ENCODE data around the gene NUBP1. TPM values are rescaled to one million over a fixed set of nuclear protein-coding genes. Genes with fewer than 3 reads are reported as not detected.

NUBP1 gene
- total RNA-seq (2021) = 23.5 to 25.4 TPM (median 25.4 TPM) in 3 replicates
- Bru-seq, nascent RNA = percentile 55 among the genes with signal in this experiment
- long read RNA-seq, experiment 1, transcript NUBP1-201 (11 exons, 1,228 nt) = major isoform, 50 of 54 reads
- long read RNA-seq, experiment 1, partial matches to known transcripts = 0 of 54 reads
- long read RNA-seq, experiment 1, other reads (novel, unspliced or antisense) = 1 of 54 reads
- long read RNA-seq, experiment 2, transcript NUBP1-201 (11 exons, 1,228 nt) = major isoform, 8 of 19 reads
- long read RNA-seq, experiment 2, partial matches to known transcripts = 6 of 19 reads
- long read RNA-seq, experiment 2, other reads (novel, unspliced or antisense) = 4 of 19 reads
- long read RNA-seq, experiment 3, transcript NUBP1-201 (11 exons, 1,228 nt) = major isoform, 120 of 169 reads
- long read RNA-seq, experiment 3, transcript NUBP1-202 (10 exons, 1,185 nt) = minor isoform, 13 of 169 reads
- long read RNA-seq, experiment 3, partial matches to known transcripts = 17 of 169 reads
- long read RNA-seq, experiment 3, other reads (novel, unspliced or antisense) = 19 of 169 reads

GRCh38 chr16:10743610-10744369 is at the start of gene NUBP1:
TSS of gene NUBP1 (plus strand) at chr16:10743842. CDS start at chr16:10743864, 22 bp downstream.
- no peaks in the 10 kb centered on the region for H3K27me3 Mint-ChIP-seq (ENCODE audit: low read depth)
- H3K4me3 Mint-ChIP-seq = peak within 1 kb of the TSS; percentile 88
- H3K4me1 Mint-ChIP-seq = peaks cover 11% of the 10 kb centered on the region
- peak within 1 kb of the TSS; percentile 97 for H3K27ac Mint-ChIP-seq
- DNase-seq (ENCODE audit: low spot score) (peak; percentile 99), ATAC-seq (peak; percentile 96)
- H3K9me3 Mint-ChIP-seq = no peaks in the 10 kb centered on the region
- peaks cover 4% of the 10 kb centered on the region; the same call in 1 of the 2 replicates for H3K36me3 Mint-ChIP-seq
- POLR2A ChIA-PET = interaction anchor here (0.6 to 1.0 kb wide), 2 partner anchors 74 to 173 kb away, joined by 3 to 5 read pairs; no protein-coding TSS in a partner anchor
- CTCF ChIA-PET = interaction anchor here (0.6 to 3.1 kb wide), 12 partner anchors 165 to 561 kb away, joined by 3 to 35 read pairs (median 4); partner anchors contain the start of genes DEXI and GRIN2A
- TF ChIP-seq SOX15 (CRISPR knock-in tag; IDR thresholded peaks at IDR 0.05) (no peak), FOXP4 (CRISPR knock-in tag; IDR thresholded peaks at IDR 0.05) (peak; percentile 54; the same call in 1 of the 2 replicates), E2F5 (CRISPR knock-in tag; IDR thresholded peaks at IDR 0.05) (peak; percentile 85), ZNF263 (CRISPR knock-in tag; IDR thresholded peaks at IDR 0.05; ENCODE audit: low read depth) (no peak), MYBL2 (CRISPR knock-in tag; IDR thresholded peaks at IDR 0.05) (peak; percentile 60; the same call in 1 of the 2 replicates), IRF1 (CRISPR knock-in tag; IDR thresholded peaks at IDR 0.05) (no peak), ZMAT4 (CRISPR knock-in tag; IDR thresholded peaks at IDR 0.05) (no peak), ZNF423 (CRISPR knock-in tag; IDR thresholded peaks at IDR 0.05) (no peak), CREM (CRISPR knock-in tag; IDR thresholded peaks at IDR 0.05) (peak; percentile 49; the same call in 1 of the 2 replicates), USF2 (CRISPR knock-in tag; IDR thresholded peaks at IDR 0.05) (no peak), AR (CRISPR knock-in tag; IDR thresholded peaks at IDR 0.05) (no peak), TEAD4 (CRISPR knock-in tag; IDR thresholded peaks at IDR 0.05) (no peak), FOXP1 (CRISPR knock-in tag; IDR thresholded peaks at IDR 0.05; ENCODE audit: borderline replicate concordance) (peak; percentile 80), SP1 (CRISPR knock-in tag; conservative IDR thresholded peaks at IDR 0.05) (peak; percentile 75), NR2C2 (CRISPR knock-in tag; IDR thresholded peaks at IDR 0.05) (no peak)
- TF ChIP-seq, protein P1, sequence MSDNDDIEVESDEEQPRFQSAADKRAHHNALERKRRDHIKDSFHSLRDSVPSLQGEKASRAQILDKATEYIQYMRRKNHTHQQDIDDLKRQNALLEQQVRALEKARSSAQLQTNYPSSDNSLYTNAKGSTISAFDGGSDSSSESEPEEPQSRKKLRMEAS (CRISPR knock-in tag; IDR thresholded peaks at IDR 0.05) = peak; percentile 85
- TF ChIP-seq, protein P2, sequence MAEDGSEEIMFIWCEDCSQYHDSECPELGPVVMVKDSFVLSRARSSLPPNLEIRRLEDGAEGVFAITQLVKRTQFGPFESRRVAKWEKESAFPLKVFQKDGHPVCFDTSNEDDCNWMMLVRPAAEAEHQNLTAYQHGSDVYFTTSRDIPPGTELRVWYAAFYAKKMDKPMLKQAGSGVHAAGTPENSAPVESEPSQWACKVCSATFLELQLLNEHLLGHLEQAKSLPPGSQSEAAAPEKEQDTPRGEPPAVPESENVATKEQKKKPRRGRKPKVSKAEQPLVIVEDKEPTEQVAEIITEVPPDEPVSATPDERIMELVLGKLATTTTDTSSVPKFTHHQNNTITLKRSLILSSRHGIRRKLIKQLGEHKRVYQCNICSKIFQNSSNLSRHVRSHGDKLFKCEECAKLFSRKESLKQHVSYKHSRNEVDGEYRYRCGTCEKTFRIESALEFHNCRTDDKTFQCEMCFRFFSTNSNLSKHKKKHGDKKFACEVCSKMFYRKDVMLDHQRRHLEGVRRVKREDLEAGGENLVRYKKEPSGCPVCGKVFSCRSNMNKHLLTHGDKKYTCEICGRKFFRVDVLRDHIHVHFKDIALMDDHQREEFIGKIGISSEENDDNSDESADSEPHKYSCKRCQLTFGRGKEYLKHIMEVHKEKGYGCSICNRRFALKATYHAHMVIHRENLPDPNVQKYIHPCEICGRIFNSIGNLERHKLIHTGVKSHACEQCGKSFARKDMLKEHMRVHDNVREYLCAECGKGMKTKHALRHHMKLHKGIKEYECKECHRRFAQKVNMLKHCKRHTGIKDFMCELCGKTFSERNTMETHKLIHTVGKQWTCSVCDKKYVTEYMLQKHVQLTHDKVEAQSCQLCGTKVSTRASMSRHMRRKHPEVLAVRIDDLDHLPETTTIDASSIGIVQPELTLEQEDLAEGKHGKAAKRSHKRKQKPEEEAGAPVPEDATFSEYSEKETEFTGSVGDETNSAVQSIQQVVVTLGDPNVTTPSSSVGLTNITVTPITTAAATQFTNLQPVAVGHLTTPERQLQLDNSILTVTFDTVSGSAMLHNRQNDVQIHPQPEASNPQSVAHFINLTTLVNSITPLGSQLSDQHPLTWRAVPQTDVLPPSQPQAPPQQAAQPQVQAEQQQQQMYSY (CRISPR knock-in tag; IDR thresholded peaks at IDR 0.05) = no peak
- TF ChIP-seq, protein P3, sequence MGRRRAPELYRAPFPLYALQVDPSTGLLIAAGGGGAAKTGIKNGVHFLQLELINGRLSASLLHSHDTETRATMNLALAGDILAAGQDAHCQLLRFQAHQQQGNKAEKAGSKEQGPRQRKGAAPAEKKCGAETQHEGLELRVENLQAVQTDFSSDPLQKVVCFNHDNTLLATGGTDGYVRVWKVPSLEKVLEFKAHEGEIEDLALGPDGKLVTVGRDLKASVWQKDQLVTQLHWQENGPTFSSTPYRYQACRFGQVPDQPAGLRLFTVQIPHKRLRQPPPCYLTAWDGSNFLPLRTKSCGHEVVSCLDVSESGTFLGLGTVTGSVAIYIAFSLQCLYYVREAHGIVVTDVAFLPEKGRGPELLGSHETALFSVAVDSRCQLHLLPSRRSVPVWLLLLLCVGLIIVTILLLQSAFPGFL (CRISPR knock-in tag; IDR thresholded peaks at IDR 0.05; ENCODE audit: borderline replicate concordance) = peak; percentile 67; the same call in 1 of the 2 replicates
- TF ChIP-seq, protein P4, sequence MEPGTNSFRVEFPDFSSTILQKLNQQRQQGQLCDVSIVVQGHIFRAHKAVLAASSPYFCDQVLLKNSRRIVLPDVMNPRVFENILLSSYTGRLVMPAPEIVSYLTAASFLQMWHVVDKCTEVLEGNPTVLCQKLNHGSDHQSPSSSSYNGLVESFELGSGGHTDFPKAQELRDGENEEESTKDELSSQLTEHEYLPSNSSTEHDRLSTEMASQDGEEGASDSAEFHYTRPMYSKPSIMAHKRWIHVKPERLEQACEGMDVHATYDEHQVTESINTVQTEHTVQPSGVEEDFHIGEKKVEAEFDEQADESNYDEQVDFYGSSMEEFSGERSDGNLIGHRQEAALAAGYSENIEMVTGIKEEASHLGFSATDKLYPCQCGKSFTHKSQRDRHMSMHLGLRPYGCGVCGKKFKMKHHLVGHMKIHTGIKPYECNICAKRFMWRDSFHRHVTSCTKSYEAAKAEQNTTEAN (CRISPR knock-in tag; IDR thresholded peaks at IDR 0.05) = peak; percentile 69; the same call in 1 of the 2 replicates
